Upper lobe of left lung (tissue), 6 donors: ENCODE measurements around the gene TOR1AIP2. TPM values are rescaled to one million over a fixed set of nuclear protein-coding genes. Genes with fewer than 3 reads are reported as not detected.

Source experiments
- ATAC-seq, 2 donors: fragments of 200-7000 bp; cut with Tn5 transposase; one replicate each; pipeline ENCODE4 v1.9.1; 2022; ENCODE audit warnings: mild to moderate bottlenecking in 2 of 2, moderate library complexity in 2 of 2; ENCODE audit not compliant: low FRiP score in 2 of 2
- DNase-seq, 2 donors: peaks; one replicate each; pipeline ENCODE4 v3.0.0-alpha.2; 2019 to 2020
- H3K27ac ChIP-seq, 4 donors: fragments of 200-600 bp; sonication (generic); one replicate each; pipeline ENCODE4 v1.5.1; 2016 to 2019
- H3K27me3 ChIP-seq, 4 donors: fragments of 200-600 bp; sonication (generic); one replicate each; pipeline ENCODE4 v1.5.1; 2017 to 2019
- H3K36me3 ChIP-seq, 4 donors: fragments of 200-600 bp; sonication (generic); one replicate each; pipeline ENCODE4 v1.5.1; 2016 to 2019
- H3K4me1 ChIP-seq, 4 donors: fragments of 200-600 bp; sonication (generic); one replicate each; pipeline ENCODE4 v1.5.1; 2018 to 2019
- H3K4me3 ChIP-seq, 4 donors: fragments of 200-600 bp; sonication (generic); one replicate each; pipeline ENCODE4 v1.5.1; 2017 to 2019; ENCODE audit warnings: mild to moderate bottlenecking in 2 of 4, moderate library complexity in 1 of 4
- H3K9me3 ChIP-seq, 4 donors: fragments of 200-600 bp; sonication (generic); one replicate each; pipeline ENCODE4 v1.5.1; 2018 to 2019
- EP300 ChIP-seq, 4 donors: sonication (generic); formaldehyde crosslinking; IDR thresholded peaks; one replicate each; pipeline ENCODE4 v1.5.1; 2017; ENCODE audit warnings: antibody characterized with exemption in 4 of 4, control low read depth in 2 of 4
- POLR2A ChIP-seq, 4 donors: fragments of 450-650 bp; IDR thresholded peaks; one replicate each; pipeline ENCODE4 v1.5.1; 2016 to 2017; ENCODE audit warnings: antibody characterized with exemption in 4 of 4, mild to moderate bottlenecking in 2 of 4
- POLR2AphosphoS5 ChIP-seq, 2 donors: sonication (generic); formaldehyde crosslinking; IDR thresholded peaks; one replicate each; pipeline ENCODE4 v1.5.1; 2017; ENCODE audit warnings: antibody characterized with exemption in 2 of 2
- WGBS, 2 donors: methylation state at CpG; one replicate each; pipeline ENCODE4 v1.1.5; 2017 to 2018; 5-methylcytosine and 5-hydroxymethylcytosine counted together
- total RNA-seq, 6 donors: library from RNA; depleted of rRNA in 4 of 6; stranded (reverse); fragments of >200 nt in 4 of 6; gene quantifications; one replicate each; pipeline versions ENCODE4 v1.1.0 to v1.2.1, GENCODE V29; 2016 to 2021
- TF ChIP-seq, protein P1 (sequence below), 6 experiments: fragments of 450-650 bp in 4 of 6; fragments of 200-600 bp in 2 of 6; sonication (generic) in 2 of 6; IDR thresholded peaks; one replicate each; pipeline ENCODE4 v1.5.1; 2016 to 2019; ENCODE audit warnings: antibody characterized with exemption in 6 of 6
- donor health status: DM: no; HTN: no; CAD: no; lungs with moderate emphysema.
- donor health status: DM: no; HTN: yes; CAD: no; lungs with severe emphysema.

The TOR1AIP2 gene
- total RNA-seq, 6 donors from 2014 or later = 59.7 to 145 (median 81.2) TPM

DNA sequence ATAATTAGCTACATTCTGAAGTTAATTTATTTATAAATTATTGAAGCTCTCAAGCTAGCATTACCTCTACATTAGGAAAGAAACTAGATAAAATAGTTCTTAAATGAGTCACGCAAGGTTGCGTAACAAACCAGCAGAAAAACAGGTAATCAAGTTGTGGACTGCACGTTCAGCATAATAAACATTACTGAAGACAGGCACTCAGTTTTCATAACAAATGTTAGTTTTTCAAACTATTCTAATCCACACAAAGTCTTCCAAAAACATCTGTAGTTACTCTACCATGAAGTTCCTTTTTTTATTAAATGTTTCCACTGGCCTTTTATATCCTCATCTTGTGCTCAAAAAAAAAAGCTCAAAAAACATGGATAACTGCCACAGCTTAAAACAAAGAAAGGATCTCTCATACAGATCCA is 1.3 kb downstream of the TOR1AIP2 start:
- 30 to 45% methylated on average over 3 of the region's 3 CpGs for WGBS, 2 donors
- H3K4me3 ChIP-seq = peak overlapping the region in 3 of 4 donors; percentile 60 to 80 (median 71)
- H3K27ac ChIP-seq = peak overlapping the region; percentile 74 to 89 (median 79)

DNA sequence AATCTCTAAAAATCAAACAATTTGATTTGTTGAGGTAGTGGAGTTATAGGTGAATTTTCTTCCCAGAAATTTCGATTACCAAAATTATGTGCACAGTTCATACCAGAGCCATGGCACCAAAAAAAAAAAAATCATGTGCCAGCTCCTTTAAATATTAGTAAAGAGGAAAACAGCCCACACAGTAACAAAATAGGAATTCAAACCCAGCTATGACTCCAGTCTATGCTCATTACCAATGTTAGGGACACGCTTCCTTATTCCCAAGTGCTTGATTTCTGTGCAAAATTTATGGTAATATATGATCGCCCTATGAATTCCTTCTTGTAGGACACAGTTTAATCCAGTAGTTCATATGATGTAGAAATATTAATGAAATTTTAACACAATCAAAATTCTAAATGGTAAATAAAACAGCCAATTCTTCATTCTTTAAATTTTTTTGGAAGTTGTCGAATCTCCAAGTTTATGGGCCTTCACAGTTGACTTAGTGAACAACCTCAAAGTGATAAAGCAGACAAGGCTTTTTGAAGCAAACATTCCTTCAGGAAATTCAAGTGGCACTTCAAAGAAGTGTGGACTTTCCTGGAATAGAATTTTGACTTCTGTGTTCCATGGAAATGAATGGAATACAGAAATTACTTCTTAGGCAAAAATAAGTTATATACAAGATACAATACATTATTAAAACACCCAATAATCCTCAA is 1.9 kb downstream of the TOR1AIP2 start:
- ATAC-seq (no peak), DNase-seq (no peak)
- peak overlapping the region; percentile 49 to 89 (median 79) for H3K27ac ChIP-seq
- peak overlapping the region in 3 of 4 donors; percentile 60 to 80 (median 71) for H3K4me3 ChIP-seq
- TF ChIP-seq EP300 (IDR thresholded peaks at IDR 0.05) (no peak), POLR2A (IDR thresholded peaks at IDR 0.05) (no peak), POLR2AphosphoS5 (IDR thresholded peaks at IDR 0.05) (no peak)
- TF ChIP-seq, protein P1, sequence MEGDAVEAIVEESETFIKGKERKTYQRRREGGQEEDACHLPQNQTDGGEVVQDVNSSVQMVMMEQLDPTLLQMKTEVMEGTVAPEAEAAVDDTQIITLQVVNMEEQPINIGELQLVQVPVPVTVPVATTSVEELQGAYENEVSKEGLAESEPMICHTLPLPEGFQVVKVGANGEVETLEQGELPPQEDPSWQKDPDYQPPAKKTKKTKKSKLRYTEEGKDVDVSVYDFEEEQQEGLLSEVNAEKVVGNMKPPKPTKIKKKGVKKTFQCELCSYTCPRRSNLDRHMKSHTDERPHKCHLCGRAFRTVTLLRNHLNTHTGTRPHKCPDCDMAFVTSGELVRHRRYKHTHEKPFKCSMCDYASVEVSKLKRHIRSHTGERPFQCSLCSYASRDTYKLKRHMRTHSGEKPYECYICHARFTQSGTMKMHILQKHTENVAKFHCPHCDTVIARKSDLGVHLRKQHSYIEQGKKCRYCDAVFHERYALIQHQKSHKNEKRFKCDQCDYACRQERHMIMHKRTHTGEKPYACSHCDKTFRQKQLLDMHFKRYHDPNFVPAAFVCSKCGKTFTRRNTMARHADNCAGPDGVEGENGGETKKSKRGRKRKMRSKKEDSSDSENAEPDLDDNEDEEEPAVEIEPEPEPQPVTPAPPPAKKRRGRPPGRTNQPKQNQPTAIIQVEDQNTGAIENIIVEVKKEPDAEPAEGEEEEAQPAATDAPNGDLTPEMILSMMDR (IDR thresholded peaks at IDR 0.05) = no peak
- no peaks in the 10 kb centered on the region for H3K27me3 ChIP-seq
- H3K36me3 ChIP-seq = peaks cover 0 to 23% (median 0%) of the 10 kb centered on the region in 4 donors
- no peaks in the 10 kb centered on the region for H3K9me3 ChIP-seq
- peaks cover 45 to 73% (median 60%) of the 10 kb centered on the region in 4 donors for H3K4me1 ChIP-seq
- 79 to 85% methylated on average over 4 of the region's 4 CpGs for WGBS, 2 donors

More for the DNA sequence above, 1.3 kb downstream of the TOR1AIP2 start:
- Histone ChIP-seq H3K4me1 (peaks cover 51 to 73% (median 63%) of the 10 kb centered on the region in 4 donors), H3K27me3 (no peaks in the 10 kb centered on the region), H3K9me3 (no peaks in the 10 kb centered on the region), H3K36me3 (peaks cover 0 to 23% (median 0%) of the 10 kb centered on the region in 4 donors)
- TF ChIP-seq, protein P1 (IDR thresholded peaks at IDR 0.05) = no peak
- no peak for TF ChIP-seq EP300 (IDR thresholded peaks at IDR 0.05)
- TF ChIP-seq POLR2AphosphoS5 (IDR thresholded peaks at IDR 0.05) = no peak
- no peak for TF ChIP-seq POLR2A (IDR thresholded peaks at IDR 0.05)
- DNase-seq (no peak), ATAC-seq (no peak)

DNA sequence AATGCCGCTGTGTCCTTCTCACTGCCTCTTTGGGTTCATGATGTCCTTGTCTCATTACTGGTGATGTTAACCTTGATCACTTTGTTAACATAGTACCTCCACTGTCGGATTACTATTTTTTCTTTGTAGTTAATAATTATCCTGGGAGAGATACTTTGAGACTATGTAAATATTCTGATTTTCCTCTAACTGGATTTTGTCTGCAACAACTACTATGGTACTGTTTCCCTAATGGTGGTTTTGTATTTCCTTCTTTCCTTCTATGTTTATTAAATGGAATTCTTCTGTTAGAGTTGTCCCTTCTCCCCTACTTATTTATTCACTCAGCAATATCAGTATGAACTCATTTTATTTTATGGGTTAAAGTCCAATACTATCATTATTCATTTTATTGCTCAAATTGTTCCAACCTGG is 4.2 kb downstream of the TOR1AIP2 start:
- Histone ChIP-seq H3K36me3 (peaks cover 6 to 36% (median 7%) of the 10 kb centered on the region in 4 donors), H3K9me3 (no peaks in the 10 kb centered on the region), H3K4me1 (peaks cover 43 to 70% (median 58%) of the 10 kb centered on the region in 4 donors), H3K27ac (peak overlapping the region in 3 of 4 donors; percentile 6 to 24 (median 12)), H3K4me3 (no peak overlapping the region), H3K27me3 (no peaks in the 10 kb centered on the region)
- TF ChIP-seq POLR2AphosphoS5 (IDR thresholded peaks at IDR 0.05) (no peak), EP300 (IDR thresholded peaks at IDR 0.05) (no peak), POLR2A (IDR thresholded peaks at IDR 0.05) (no peak)
- TF ChIP-seq, protein P1 (IDR thresholded peaks at IDR 0.05) = no peak
- no peak for ATAC-seq
- WGBS, 2 donors = 64 to 78% methylated on average over 2 of the region's 2 CpGs
- no peak for DNase-seq

DNA sequence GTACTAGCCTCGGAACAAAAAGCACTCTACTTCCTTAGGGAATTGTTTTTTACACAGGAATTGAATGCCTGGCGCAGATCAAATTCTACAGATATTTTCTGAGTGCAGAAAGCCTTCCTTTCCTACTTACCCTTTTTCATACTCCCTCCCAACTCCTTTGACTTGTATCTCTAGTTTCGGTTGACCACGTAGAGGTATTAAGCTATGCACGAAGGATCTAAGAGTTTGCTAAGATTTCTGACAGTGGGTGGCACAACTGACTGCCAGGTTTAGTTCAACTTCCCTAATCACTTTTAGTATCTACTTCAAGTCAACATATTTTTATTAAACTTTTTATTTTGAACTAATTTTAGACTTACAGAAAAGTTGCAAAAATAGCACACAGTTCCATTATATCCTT is 5.0 kb downstream of the TOR1AIP2 start:
- Histone ChIP-seq H3K9me3 (no peaks in the 10 kb centered on the region), H3K27ac (peak overlapping the region in 1 of 4 donors; percentile 27), H3K4me3 (no peak overlapping the region), H3K36me3 (peaks cover 8 to 42% (median 10%) of the 10 kb centered on the region in 4 donors), H3K4me1 (peaks cover 35 to 70% (median 58%) of the 10 kb centered on the region in 4 donors), H3K27me3 (no peaks in the 10 kb centered on the region)
- DNase-seq (no peak), ATAC-seq (no peak)
- TF ChIP-seq EP300 (IDR thresholded peaks at IDR 0.05) = no peak
- TF ChIP-seq POLR2AphosphoS5 (IDR thresholded peaks at IDR 0.05) = no peak
- no peak for TF ChIP-seq POLR2A (IDR thresholded peaks at IDR 0.05)
- TF ChIP-seq, protein P1 (IDR thresholded peaks at IDR 0.05) = no peak
- 77 to 80% methylated on average over 5 of the region's 5 CpGs for WGBS, 2 donors
